Suppressor macrophage (primary cell): Measurements from ENCODE around the gene LGR4.

ENCODE experiments used
- DNase-seq, 4 experiments: peaks; one replicate each; pipeline ENCODE4 v3.0.0-alpha.2; 2020 to 2022

The LGR4 gene

GRCh38 chr11:27427183-27427980 is 45.2 kb downstream of the LGR4 start:
- no peak for DNase-seq

- no peak for DNase-seq
Observed at GRCh38 chr11:27425814-27426213, 46.8 kb downstream of the LGR4 start.

- peak; percentile 5 to 44 (median 31) for DNase-seq
Observed at GRCh38 chr11:27423125-27423524, 49.5 kb downstream of the LGR4 start.

GRCh38 chr11:27421819-27422494 is 50.6 kb downstream of the LGR4 start:
- no peak for DNase-seq

- no peak for DNase-seq
Observed at GRCh38 chr11:27420722-27421572, 51.6 kb downstream of the LGR4 start.

- DNase-seq, result no peak
Observed at GRCh38 chr11:27420217-27420616, 52.4 kb downstream of the LGR4 start.

GRCh38 chr11:27418356-27418755 is 54.2 kb downstream of the LGR4 start:
- DNase-seq, result no peak

- DNase-seq, result no peak
Observed at GRCh38 chr11:27416568-27417176, 55.9 kb downstream of the LGR4 start.

- DNase-seq, result no peak
Observed at GRCh38 chr11:27414644-27415043, 57.9 kb downstream of the LGR4 start.

GRCh38 chr11:27413218-27413617 is 59.4 kb downstream of the LGR4 start:
- no peak for DNase-seq

GRCh38 chr11:27412192-27412691 is 60.3 kb downstream of the LGR4 start:
- no peak for DNase-seq

- no peak for DNase-seq
Observed at GRCh38 chr11:27411328-27411727, 61.3 kb downstream of the LGR4 start.

- DNase-seq, result no peak
Observed at GRCh38 chr11:27410272-27410671, 62.3 kb downstream of the LGR4 start.

GRCh38 chr11:27409742-27410141 is 62.8 kb downstream of the LGR4 start:
- no peak for DNase-seq

GRCh38 chr11:27409049-27409448 is 63.5 kb downstream of the LGR4 start:
- DNase-seq, result no peak

GRCh38 chr11:27408246-27408800 is 64.3 kb downstream of the LGR4 start:
- DNase-seq, result no peak

- no peak for DNase-seq
Observed at GRCh38 chr11:27406498-27407354, 65.9 kb downstream of the LGR4 start.

GRCh38 chr11:27405134-27405533 is 67.5 kb downstream of the LGR4 start:
- no peak for DNase-seq

GRCh38 chr11:27404427-27404826 is 68.2 kb downstream of the LGR4 start:
- no peak for DNase-seq

GRCh38 chr11:27403195-27403594 is 69.4 kb downstream of the LGR4 start:
- no peak for DNase-seq

- no peak for DNase-seq
Observed at GRCh38 chr11:27402450-27402849, 70.1 kb downstream of the LGR4 start.
